ENCODE measurements around the gene SLC30A2. TPM values are rescaled to one million over a fixed set of nuclear protein-coding genes. Genes with fewer than 3 reads are reported as not detected.

SLC30A2 gene
- total and polyA plus RNA-seq, 9 of the 15 experiments (the other 6 are each of a cell fraction or from before 2014, with no cell fraction given): 0.01 to 0.18 (median 0.06) TPM; not detected in 3

DNA sequence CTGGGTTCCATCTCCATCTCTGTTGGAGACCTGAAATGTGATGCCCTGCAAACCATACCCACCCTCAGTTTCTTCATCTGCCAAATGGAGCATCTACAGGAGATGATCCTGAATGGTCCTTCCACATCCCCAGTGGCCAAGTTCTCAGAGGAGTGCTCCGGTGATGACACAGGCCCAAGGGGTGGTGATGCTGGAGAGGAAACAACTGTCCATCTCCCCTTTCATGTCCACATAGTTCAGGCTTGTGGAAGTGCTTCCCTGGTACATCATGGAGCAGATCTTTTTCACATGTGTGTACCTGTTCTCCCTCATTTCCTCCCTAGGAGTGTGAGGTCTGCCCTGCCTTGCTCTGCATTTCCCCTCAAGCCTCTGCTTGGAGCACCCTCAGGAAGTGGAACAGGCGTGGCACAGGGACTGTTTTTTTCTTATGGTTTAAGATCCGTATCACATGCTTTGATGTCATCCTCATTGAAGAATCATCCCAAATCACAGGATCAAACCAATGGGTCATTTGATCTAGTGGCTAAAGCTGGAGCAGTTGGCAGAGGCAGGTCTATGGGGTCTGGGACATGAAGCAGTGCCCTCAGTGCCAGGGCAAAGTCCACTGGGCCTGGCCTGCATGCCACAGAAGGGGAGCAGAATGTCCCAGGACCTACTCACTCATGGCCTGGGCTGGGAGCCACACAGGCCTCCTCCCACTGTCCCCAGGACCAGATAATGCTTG lies 29.7 kb upstream of the SLC30A2 start (continued):
- TF ChIP-seq MITF (IDR thresholded peaks at IDR 0.05): no peak
- no peak for TF ChIP-seq ZNF57 (CRISPR knock-in tag; IDR thresholded peaks at IDR 0.05)
- no peak for TF ChIP-seq ZNF316 (IDR thresholded peaks at IDR 0.05)
- no peak for TF ChIP-seq MED1 (CRISPR knock-in tag; IDR thresholded peaks at IDR 0.05; ENCODE audit: borderline replicate concordance)
- TF ChIP-seq ZBTB1 (CRISPR knock-in tag; IDR thresholded peaks at IDR 0.05; ENCODE audit: borderline replicate concordance, low read depth): no peak
- TF ChIP-seq CCNT2 (IDR thresholded peaks at IDR 0.05; ENCODE audit: borderline replicate concordance, extremely low read depth, insufficient read length, low read depth, low read length): no peak
- no peak for TF ChIP-seq NFYB (IDR thresholded peaks at IDR 0.05; ENCODE audit: extremely low read depth, insufficient read length)
- no peak for TF ChIP-seq MNT (conservative IDR thresholded peaks at IDR 0.05)
- no peak for TF ChIP-seq ZNF24 (IDR thresholded peaks at IDR 0.05)
- TF ChIP-seq TCF7 (IDR thresholded peaks at IDR 0.05; ENCODE audit: borderline replicate concordance): no peak
- TF ChIP-seq, protein P1, sequence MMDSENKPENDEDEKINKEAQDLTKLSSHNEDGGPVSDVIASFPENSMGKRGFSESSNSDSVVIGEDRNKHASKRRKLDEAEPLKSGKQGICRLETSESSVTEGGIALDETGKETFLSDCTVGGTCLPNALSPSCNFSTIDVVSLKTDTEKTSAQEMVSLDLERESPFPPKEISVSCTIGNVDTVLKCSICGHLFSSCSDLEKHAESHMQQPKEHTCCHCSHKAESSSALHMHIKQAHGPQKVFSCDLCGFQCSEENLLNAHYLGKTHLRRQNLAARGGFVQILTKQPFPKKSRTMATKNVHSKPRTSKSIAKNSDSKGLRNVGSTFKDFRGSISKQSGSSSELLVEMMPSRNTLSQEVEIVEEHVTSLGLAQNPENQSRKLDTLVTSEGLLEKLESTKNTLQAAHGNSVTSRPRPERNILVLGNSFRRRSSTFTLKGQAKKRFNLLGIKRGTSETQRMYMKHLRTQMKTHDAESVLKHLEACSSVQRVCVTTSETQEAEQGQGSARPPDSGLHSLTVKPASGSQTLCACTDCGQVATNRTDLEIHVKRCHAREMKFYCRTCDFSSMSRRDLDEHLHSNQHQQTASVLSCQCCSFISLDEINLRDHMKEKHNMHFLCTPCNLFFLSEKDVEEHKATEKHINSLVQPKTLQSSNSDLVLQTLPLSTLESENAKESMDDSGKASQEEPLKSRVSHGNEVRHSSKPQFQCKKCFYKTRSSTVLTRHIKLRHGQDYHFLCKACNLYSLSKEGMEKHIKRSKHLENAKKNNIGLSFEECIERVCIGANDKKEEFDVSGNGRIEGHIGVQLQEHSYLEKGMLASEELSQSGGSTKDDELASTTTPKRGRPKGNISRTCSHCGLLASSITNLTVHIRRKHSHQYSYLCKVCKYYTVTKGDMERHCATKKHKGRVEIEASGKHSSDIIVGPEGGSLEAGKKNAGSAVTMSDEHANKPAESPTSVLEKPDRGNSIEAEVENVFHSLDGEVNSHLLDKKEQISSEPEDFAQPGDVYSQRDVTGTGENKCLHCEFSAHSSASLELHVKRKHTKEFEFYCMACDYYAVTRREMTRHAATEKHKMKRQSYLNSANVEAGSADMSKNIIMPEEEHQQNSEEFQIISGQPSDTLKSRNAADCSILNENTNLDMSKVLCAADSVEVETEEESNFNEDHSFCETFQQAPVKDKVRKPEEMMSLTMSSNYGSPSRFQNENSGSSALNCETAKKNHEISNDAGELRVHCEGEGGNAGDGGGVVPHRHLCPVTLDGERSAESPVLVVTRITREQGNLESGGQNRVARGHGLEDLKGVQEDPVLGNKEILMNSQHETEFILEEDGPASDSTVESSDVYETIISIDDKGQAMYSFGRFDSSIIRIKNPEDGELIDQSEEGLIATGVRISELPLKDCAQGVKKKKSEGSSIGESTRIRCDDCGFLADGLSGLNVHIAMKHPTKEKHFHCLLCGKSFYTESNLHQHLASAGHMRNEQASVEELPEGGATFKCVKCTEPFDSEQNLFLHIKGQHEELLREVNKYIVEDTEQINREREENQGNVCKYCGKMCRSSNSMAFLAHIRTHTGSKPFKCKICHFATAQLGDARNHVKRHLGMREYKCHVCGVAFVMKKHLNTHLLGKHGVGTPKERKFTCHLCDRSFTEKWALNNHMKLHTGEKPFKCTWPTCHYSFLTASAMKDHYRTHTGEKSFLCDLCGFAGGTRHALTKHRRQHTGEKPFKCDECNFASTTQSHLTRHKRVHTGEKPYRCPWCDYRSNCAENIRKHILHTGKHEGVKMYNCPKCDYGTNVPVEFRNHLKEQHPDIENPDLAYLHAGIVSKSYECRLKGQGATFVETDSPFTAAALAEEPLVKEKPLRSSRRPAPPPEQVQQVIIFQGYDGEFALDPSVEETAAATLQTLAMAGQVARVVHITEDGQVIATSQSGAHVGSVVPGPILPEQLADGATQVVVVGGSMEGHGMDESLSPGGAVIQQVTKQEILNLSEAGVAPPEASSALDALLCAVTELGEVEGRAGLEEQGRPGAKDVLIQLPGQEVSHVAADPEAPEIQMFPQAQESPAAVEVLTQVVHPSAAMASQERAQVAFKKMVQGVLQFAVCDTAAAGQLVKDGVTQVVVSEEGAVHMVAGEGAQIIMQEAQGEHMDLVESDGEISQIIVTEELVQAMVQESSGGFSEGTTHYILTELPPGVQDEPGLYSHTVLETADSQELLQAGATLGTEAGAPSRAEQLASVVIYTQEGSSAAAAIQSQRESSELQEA (IDR thresholded peaks at IDR 0.05; ENCODE audit: low read depth): no peak
- TF ChIP-seq CBX2 (IDR thresholded peaks at IDR 0.05; ENCODE audit: insufficient read depth, low read length, poor library complexity, severe bottlenecking): no peak
- TF ChIP-seq CEBPB (tag; IDR thresholded peaks at IDR 0.05): no peak
- no peak for TF ChIP-seq ESRRB (CRISPR knock-in tag; IDR thresholded peaks at IDR 0.05; ENCODE audit: borderline replicate concordance)
- no peak for TF ChIP-seq L3MBTL2 (IDR thresholded peaks at IDR 0.05)
- TF ChIP-seq PHF8 (IDR thresholded peaks at IDR 0.05; ENCODE audit: borderline replicate concordance, low read length): no peak
